Suprapubic skin (tissue), 4 donors: Measurements from ENCODE around the gene TMUB2. TPM values are rescaled to one million over a fixed set of nuclear protein-coding genes. Genes with fewer than 3 reads are reported as not detected.

Source experiments
- DNase-seq, 2 donors: peaks; one replicate each; pipeline ENCODE4 v3.0.0-alpha.2; 2019; ENCODE audit warnings: low spot score in 2 of 2
- H3K27ac ChIP-seq: fragments of 200-600 bp; sonication (generic); one replicate; pipeline ENCODE4 v1.5.1; 2019
- H3K27me3 ChIP-seq: fragments of 200-600 bp; sonication (generic); one replicate; pipeline ENCODE4 v1.5.1; 2019
- H3K36me3 ChIP-seq: fragments of 200-600 bp; sonication (generic); one replicate; pipeline ENCODE4 v1.5.1; 2019
- H3K4me1 ChIP-seq: fragments of 200-600 bp; sonication (generic); one replicate; pipeline ENCODE4 v1.5.1; 2019
- H3K4me3 ChIP-seq: fragments of 200-600 bp; sonication (generic); one replicate; pipeline ENCODE4 v1.5.1; 2019; ENCODE audit warnings: mild to moderate bottlenecking
- H3K9me3 ChIP-seq: fragments of 200-600 bp; sonication (generic); one replicate; pipeline ENCODE4 v1.5.1; 2019
- CTCF ChIP-seq, 2 donors: fragments of 200-600 bp in 1 of 2; fragments of 450-650 bp in 1 of 2; sonication (generic) in 1 of 2; IDR thresholded peaks; one replicate each; pipeline ENCODE4 v1.5.1; 2016 to 2019; ENCODE audit warnings: antibody characterized with exemption in 2 of 2, mild to moderate bottlenecking in 1 of 2, moderate library complexity in 1 of 2
- EP300 ChIP-seq: sonication (generic); formaldehyde crosslinking; IDR thresholded peaks from one replicate; pipeline ENCODE4 v1.6.1; 2017; ENCODE audit warnings: antibody characterized with exemption
- POLR2A ChIP-seq, 2 donors: fragments of 450-650 bp; IDR thresholded peaks; one replicate each; pipeline ENCODE4 v1.6.1; 2017; ENCODE audit warnings: antibody characterized with exemption in 2 of 2, mild to moderate bottlenecking in 2 of 2, moderate library complexity in 2 of 2
- POLR2AphosphoS5 ChIP-seq, 3 donors: sonication (generic); formaldehyde crosslinking; IDR thresholded peaks; one replicate each; pipeline ENCODE4 v1.6.1; 2017; ENCODE audit warnings: antibody characterized with exemption in 3 of 3
- WGBS: methylation state at CpG from one replicate; pipeline ENCODE4 v1.1.5; 2018; 5-methylcytosine and 5-hydroxymethylcytosine counted together
- total RNA-seq, 4 donors: library from RNA; depleted of rRNA; stranded (reverse); fragments of >200 nt; gene quantifications; one replicate each; pipeline ENCODE4 v1.1.0, GENCODE V29; 2016

The TMUB2 gene
- total RNA-seq, 4 donors from 2014 or later: 31.5 to 48.8 (median 36.1) TPM

GRCh38 chr17:44223541-44224071, 36.8 kb downstream of the TMUB2 start:
- Histone ChIP-seq H3K4me3 (no peak overlapping the region), H3K4me1 (peaks cover 24% of the 10 kb centered on the region), H3K27ac (no peak overlapping the region), H3K9me3 (no peaks in the 10 kb centered on the region), H3K36me3 (no peaks in the 10 kb centered on the region), H3K27me3 (no peaks in the 10 kb centered on the region)
- TF ChIP-seq EP300 (no peak), POLR2A (IDR thresholded peaks at IDR 0.05) (no peak), POLR2AphosphoS5 (IDR thresholded peaks at IDR 0.05) (no peak), CTCF (IDR thresholded peaks at IDR 0.05) (no peak)
- DNase-seq: peak in 1 of 2 donors; percentile 68
- WGBS: 17% methylated on average over 7 of the region's 7 CpGs

- no peaks in the 10 kb centered on the region for H3K27me3 ChIP-seq
- WGBS: 89% methylated on average over 5 of the region's 6 CpGs
- H3K9me3 ChIP-seq: no peaks in the 10 kb centered on the region
- no peak overlapping the region for H3K27ac ChIP-seq
- H3K36me3 ChIP-seq: no peaks in the 10 kb centered on the region
- DNase-seq: no peak
- H3K4me1 ChIP-seq: no peaks in the 10 kb centered on the region
- no peak for TF ChIP-seq POLR2AphosphoS5 (IDR thresholded peaks at IDR 0.05)
- no peak for TF ChIP-seq POLR2A (IDR thresholded peaks at IDR 0.05)
- no peak overlapping the region for H3K4me3 ChIP-seq
These were observed 42.3 kb downstream of the TMUB2 start for GRCh38 chr17:44229090-44229489.

DNA sequence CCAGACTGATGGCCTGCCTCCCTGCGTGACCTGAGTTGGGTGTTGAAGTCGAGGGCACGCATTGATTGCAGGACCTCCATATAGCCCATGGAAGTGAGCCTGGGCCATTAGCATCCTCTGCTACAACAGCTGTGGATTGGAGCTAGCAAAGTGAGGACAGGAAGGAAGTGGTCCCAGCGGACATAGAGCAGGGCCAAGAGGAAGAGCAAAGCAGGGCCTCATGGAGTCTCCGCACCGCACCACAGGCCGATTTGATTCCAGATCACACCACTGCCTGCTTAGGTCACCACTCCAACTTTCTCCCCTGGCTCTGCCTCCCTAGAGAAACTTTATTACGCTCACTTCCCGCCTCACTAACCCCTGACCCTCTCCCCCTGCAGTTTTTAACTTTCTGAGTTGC, 43.4 kb downstream of the TMUB2 start:
- DNase-seq: no peak
- H3K4me3 ChIP-seq: no peak overlapping the region
- H3K27me3 ChIP-seq: no peaks in the 10 kb centered on the region
- no peaks in the 10 kb centered on the region for H3K9me3 ChIP-seq
- TF ChIP-seq CTCF (IDR thresholded peaks at IDR 0.05): no peak
- TF ChIP-seq POLR2A (IDR thresholded peaks at IDR 0.05): no peak
- no peak for TF ChIP-seq POLR2AphosphoS5 (IDR thresholded peaks at IDR 0.05)
- no peak for TF ChIP-seq EP300
- H3K36me3 ChIP-seq: no peaks in the 10 kb centered on the region
- H3K4me1 ChIP-seq: peaks cover 6% of the 10 kb centered on the region
- H3K27ac ChIP-seq: no peak overlapping the region
- WGBS: 81% methylated on average over 9 of the region's 9 CpGs

GRCh38 chr17:44232061-44232460, 45.3 kb downstream of the TMUB2 start:
- H3K4me1 ChIP-seq: peaks cover 10% of the 10 kb centered on the region
- no peak overlapping the region for H3K4me3 ChIP-seq
- no peak for DNase-seq
- no peaks in the 10 kb centered on the region for H3K9me3 ChIP-seq
- WGBS: 88% methylated on average over 7 of the region's 7 CpGs
- no peaks in the 10 kb centered on the region for H3K36me3 ChIP-seq
- no peak overlapping the region for H3K27ac ChIP-seq
- TF ChIP-seq POLR2AphosphoS5 (IDR thresholded peaks at IDR 0.05) (no peak), CTCF (IDR thresholded peaks at IDR 0.05) (no peak), EP300 (no peak), POLR2A (IDR thresholded peaks at IDR 0.05) (no peak)
- no peaks in the 10 kb centered on the region for H3K27me3 ChIP-seq

GRCh38 chr17:44233582-44233981, 46.8 kb downstream of the TMUB2 start:
- Histone ChIP-seq H3K27ac (no peak overlapping the region), H3K36me3 (no peaks in the 10 kb centered on the region), H3K9me3 (no peaks in the 10 kb centered on the region), H3K4me1 (peaks cover 10% of the 10 kb centered on the region), H3K27me3 (no peaks in the 10 kb centered on the region), H3K4me3 (no peak overlapping the region)
- TF ChIP-seq CTCF (IDR thresholded peaks at IDR 0.05) (no peak), POLR2AphosphoS5 (IDR thresholded peaks at IDR 0.05) (no peak), EP300 (no peak), POLR2A (IDR thresholded peaks at IDR 0.05) (no peak)
- 89% methylated on average over 5 of the region's 5 CpGs for WGBS
- DNase-seq: no peak

DNA sequence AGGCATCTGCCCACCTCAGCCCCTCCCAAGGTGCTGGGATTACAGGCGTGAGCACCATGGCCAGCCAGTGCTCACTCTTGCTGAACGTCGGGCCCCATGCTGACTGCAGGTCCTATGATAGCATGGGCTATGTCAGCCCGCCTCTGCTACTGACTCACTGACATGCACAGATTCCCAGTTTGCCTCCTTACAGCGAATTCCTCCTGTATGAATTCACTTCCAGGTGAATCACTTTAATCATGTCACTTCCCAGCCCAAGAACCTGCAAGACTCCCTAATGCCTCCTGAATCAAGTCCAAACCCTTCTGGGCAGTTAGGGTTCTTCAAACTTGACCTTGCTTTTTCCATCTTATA, 48.8 kb downstream of the TMUB2 start:
- 78% methylated on average over 5 of the region's 5 CpGs for WGBS
- Histone ChIP-seq H3K9me3 (no peaks in the 10 kb centered on the region), H3K27ac (no peak overlapping the region), H3K4me3 (no peak overlapping the region), H3K36me3 (no peaks in the 10 kb centered on the region), H3K27me3 (no peaks in the 10 kb centered on the region), H3K4me1 (peaks cover 10% of the 10 kb centered on the region)
- no peak for TF ChIP-seq POLR2A (IDR thresholded peaks at IDR 0.05)
- no peak for TF ChIP-seq CTCF (IDR thresholded peaks at IDR 0.05)
- TF ChIP-seq EP300: no peak
- TF ChIP-seq POLR2AphosphoS5 (IDR thresholded peaks at IDR 0.05): no peak
- no peak for DNase-seq
